HG02884 (cell line): ENCODE data around the gene TOP3A.

Experiments used
- ATAC-seq: cut with Tn5 transposase; IDR thresholded peaks from one replicate; pipeline ENCODE4 v1.9.1; 2021; ENCODE audit warnings: mild to moderate bottlenecking, moderate library complexity; ENCODE audit not compliant: unreplicated experiment

The TOP3A gene

GRCh38 chr17:18256351-18256750 lies 58.4 kb downstream of the TOP3A start:
- ATAC-seq, result no peak

- no peak for ATAC-seq
Measured at GRCh38 chr17:18254888-18255649, 59.7 kb downstream of the TOP3A start.

- no peak for ATAC-seq
Measured at GRCh38 chr17:18253947-18254821, 60.6 kb downstream of the TOP3A start.

- no peak for ATAC-seq
Measured at GRCh38 chr17:18253187-18253884, 61.5 kb downstream of the TOP3A start.

- ATAC-seq, result no peak
Measured at GRCh38 chr17:18252160-18252559, 62.6 kb downstream of the TOP3A start.

GRCh38 chr17:18251204-18251603 lies 63.6 kb downstream of the TOP3A start:
- no peak for ATAC-seq

- ATAC-seq, result no peak
Measured at GRCh38 chr17:18250708-18251107, 64.1 kb downstream of the TOP3A start.

- no peak for ATAC-seq
Measured at GRCh38 chr17:18250259-18250658, 64.5 kb downstream of the TOP3A start.

GRCh38 chr17:18248811-18249210 lies 66.0 kb downstream of the TOP3A start:
- ATAC-seq, result no peak

GRCh38 chr17:18248300-18248731 lies 66.5 kb downstream of the TOP3A start:
- ATAC-seq, result no peak

GRCh38 chr17:18247613-18248001 lies 67.2 kb downstream of the TOP3A start:
- ATAC-seq, result no peak

- ATAC-seq, result no peak
Measured at GRCh38 chr17:18246880-18247612, 67.7 kb downstream of the TOP3A start.

GRCh38 chr17:18246109-18246725 lies 68.6 kb downstream of the TOP3A start:
- ATAC-seq, result no peak

- no peak for ATAC-seq
Measured at GRCh38 chr17:18245038-18245776, 69.6 kb downstream of the TOP3A start.

- no peak for ATAC-seq
Measured at GRCh38 chr17:18241229-18241871, 73.4 kb downstream of the TOP3A start.

- ATAC-seq, result no peak
Measured at GRCh38 chr17:18240449-18240848, 74.3 kb downstream of the TOP3A start.

GRCh38 chr17:18238299-18238698 lies 76.5 kb downstream of the TOP3A start:
- ATAC-seq, result no peak

- ATAC-seq, result no peak
Measured at GRCh38 chr17:18237461-18237860, 77.3 kb downstream of the TOP3A start.

GRCh38 chr17:18236494-18236893 lies 78.3 kb downstream of the TOP3A start:
- ATAC-seq, result no peak
